HG03565 (cell line): ENCODE data around the gene MAP3K13.

Experiments
- ATAC-seq: cut with Tn5 transposase; IDR thresholded peaks from one replicate; pipeline ENCODE4 v1.9.1; 2021; ENCODE audit warnings: mild to moderate bottlenecking, moderate library complexity; ENCODE audit not compliant: unreplicated experiment

Gene MAP3K13

GRCh38 chr3:185362850-185363661, at the start of gene MAP3K13:
Gene MAP3K13 (plus strand): TSS chr3:185363136. CDS start chr3:185428582, 65,446 bp downstream.
- peak; percentile 94 for ATAC-seq

- ATAC-seq, result no peak
These were observed 49.2 kb upstream of the MAP3K13 start for GRCh38 chr3:185313693-185314246.

DNA sequence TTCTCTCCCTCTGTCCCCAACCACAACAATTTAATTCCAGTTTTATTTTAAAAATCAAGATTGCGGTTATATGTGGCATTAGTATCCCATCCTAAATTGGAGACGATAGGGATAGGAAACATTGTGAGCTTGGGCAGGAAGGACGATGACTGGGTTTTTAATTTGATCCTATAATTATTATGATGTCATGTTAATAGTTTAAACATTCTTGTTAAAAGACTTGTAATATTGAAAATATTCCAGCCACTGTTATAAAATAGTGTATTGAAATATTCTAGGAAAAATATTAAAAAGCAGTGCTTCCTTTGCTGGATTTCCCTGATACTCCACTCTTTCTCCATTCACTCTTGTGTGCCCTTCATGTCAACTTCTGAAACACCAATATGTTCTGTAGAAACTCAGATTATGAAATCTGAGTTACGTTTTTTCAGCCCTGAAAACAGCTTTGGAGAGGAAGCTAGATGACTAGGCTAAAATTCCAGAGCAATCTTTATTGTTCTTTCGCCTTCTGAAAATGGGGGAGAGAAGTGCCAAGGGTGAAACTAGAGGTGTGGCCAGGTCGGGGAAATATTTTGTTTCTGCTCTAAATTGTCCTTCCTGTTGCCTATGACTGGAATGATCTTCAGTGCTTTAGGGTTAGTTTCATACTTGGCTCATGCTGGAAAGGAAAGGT, 46.1 kb upstream of the MAP3K13 start:
- ATAC-seq, result no peak

DNA sequence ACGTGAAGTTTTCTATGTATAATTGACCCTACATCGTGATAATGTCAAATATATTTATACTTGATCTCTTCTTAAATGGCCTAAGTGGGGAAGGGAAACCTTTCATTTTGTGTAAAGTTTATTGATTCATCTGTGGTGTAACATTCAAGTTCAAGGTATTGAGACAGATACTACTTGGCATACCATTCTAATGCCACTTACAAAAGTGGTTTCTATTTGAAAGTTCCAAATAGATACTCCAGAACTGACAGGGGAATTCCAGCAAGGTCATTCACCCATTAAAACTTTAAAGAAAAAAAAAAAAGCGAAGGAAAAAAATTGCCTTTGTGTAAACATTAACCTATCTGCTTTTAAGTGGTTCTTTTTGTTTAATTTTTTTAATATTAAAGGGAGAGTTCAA, 45.3 kb upstream of the MAP3K13 start:
- no peak for ATAC-seq

GRCh38 chr3:185318141-185318540, 44.8 kb upstream of the MAP3K13 start:
- no peak for ATAC-seq

DNA sequence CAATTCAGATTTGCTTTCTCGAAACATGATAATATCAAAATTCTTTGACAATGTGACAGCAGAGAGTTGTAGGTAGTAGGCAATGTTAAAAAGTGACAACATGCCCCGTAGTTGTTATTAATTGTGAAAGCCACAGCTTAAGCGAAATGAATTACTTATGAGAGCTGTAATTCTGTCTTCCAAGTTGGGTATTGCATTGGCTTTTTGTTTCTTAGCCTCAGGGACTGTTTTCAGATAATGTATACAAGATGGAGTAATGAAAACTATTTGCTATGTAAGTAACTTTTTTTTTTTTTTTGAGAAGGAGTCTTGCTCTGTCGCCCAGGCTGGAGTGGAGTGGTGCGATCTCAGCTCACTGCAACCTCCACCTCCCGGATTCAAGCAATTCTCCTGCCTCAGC, 43.1 kb upstream of the MAP3K13 start:
- ATAC-seq, result no peak

DNA sequence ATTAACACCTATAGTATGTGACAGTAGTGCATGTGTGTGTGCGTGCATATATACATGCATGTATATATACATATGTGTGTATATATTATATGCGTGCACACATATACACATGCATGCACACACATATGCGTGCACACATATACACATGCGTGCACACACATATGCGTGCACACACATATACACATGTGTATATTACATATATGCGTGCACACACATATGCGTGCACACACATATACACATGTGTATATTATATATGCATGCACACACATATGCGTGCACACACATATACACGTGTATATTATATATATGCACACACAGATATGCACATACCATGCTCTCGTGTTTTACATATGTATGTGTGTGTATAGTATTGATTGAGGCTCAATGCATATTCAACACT, 42.0 kb upstream of the MAP3K13 start:
- ATAC-seq, result no peak

DNA sequence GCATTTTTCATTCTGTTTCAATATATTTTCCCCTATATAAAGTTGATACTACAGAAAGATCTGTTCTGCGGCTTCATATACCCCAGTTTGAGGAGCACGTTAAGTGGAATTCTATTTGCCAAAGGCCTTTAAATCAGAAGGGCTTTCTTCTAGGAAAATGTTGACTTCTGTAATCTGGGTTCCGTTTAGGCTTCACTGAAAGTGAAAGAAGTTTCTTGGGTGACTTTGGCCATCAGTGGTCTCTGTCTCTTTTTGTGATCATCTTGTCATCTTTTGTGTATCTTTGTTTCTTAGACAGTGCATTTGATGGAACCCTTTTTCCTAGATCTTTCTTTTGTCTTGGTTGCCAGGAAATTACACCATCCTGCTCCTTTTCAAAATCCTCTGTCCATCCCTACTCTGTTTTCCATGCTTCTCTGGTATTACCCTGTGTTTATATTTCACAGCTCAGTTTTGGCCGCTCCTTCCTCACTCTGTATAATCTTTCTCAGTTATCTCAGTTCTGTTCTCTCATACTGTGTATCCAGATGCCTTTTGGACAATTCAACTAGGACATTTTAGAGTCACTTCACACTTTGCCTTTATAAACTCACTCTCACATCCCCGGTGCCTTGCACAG, 40.7 kb upstream of the MAP3K13 start:
- ATAC-seq, result no peak

- no peak for ATAC-seq
These were observed 36.8 kb upstream of the MAP3K13 start for GRCh38 chr3:185325946-185326791.

- no peak for ATAC-seq
These were observed 35.9 kb upstream of the MAP3K13 start for GRCh38 chr3:185327062-185327461.

DNA sequence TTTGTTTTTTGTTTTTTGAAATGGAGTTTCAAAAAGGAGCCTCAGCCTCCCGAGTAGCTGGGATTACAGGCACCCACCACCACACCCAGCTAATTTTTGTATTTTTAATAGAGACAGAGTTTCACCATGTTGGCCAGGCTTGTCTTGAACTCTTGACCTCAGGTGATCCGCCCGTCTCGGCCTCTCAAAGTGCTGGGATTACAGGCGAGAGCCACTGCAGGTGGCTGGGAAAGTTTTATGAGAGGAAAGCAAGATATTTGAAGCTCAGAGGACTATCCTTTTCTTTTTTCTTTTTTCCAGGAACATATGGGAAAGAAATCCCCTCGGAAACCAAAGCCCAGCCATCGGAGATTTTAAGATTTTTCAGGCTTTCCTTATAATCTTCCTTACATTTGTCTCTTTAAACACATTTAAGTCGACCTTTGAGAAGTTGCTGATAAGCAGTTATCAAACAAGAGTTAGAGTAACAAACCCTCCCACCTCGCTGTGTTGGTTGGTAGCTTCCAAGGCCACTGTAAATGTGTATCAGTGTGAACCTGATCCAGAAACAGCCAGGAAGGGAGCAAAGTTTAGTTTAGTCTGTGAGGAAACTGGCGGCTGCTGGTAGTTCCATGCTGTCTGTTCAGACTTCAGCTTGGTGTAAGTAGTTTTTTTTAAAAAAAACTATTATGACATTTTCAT, 34.5 kb upstream of the MAP3K13 start:
- no peak for ATAC-seq

- ATAC-seq, result no peak
These were observed 32.7 kb upstream of the MAP3K13 start for GRCh38 chr3:185330238-185330637.

GRCh38 chr3:185330644-185331043, 32.3 kb upstream of the MAP3K13 start:
- ATAC-seq, result no peak

DNA sequence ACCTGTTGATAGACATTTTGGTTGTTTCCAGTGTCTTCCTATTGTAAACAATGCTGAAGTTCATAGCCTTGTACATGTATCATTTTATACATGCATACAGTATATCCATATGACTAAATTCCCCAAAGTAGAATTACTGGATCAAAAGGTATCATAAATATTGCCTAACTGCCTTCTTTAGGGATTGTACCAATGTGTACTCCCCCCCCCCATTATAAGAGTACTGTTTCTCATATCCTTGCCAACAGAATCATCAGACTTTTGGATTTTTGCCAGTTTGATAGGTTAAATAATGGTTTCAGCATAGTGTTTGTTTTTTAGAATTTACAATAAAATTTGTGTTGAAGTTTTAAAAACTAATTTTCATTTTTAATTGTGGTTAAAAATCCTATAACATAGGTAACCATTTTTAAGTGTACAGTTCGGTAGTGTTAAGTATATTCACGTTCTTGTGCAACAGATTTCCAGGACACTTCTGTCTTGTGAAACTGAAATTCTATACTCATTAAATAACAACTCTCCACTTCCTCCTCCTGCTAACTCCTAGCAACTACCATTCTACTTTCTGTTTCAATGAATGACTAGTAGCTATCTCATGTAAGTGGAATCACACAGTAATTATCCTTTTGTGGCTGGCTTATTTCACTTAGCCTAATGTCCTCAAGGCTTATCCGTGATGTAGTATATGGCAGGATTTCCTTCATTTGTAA, 30.8 kb upstream of the MAP3K13 start:
- ATAC-seq, result peak; percentile 98

GRCh38 chr3:185335799-185336198, 27.1 kb upstream of the MAP3K13 start:
- no peak for ATAC-seq

DNA sequence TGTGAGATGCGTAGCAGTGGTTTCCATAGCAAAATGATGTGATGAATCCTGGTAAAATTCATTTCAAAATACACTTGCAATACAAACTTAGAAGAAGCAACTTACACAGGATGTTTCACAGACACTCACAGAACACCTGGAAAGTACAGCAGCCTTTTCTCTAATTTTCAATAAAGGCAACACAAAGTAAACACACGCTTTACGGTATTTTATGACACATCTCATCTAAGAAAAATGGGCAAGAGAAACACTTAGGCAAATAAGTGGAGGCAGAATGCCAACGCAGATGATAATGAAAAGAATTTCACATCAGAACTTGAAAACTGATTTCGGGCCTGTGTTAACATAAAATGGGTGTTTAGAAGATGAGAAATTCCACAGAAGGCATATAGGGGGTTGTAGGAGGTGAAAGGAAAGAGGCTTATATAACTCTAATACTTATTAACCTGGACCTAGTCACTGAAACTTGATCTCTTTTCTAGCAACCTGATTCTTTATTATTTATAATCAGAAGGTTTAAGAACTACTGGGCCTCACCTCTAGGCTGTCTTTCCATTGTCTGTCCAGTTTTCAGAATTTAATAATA, 25.6 kb upstream of the MAP3K13 start:
- no peak for ATAC-seq

DNA sequence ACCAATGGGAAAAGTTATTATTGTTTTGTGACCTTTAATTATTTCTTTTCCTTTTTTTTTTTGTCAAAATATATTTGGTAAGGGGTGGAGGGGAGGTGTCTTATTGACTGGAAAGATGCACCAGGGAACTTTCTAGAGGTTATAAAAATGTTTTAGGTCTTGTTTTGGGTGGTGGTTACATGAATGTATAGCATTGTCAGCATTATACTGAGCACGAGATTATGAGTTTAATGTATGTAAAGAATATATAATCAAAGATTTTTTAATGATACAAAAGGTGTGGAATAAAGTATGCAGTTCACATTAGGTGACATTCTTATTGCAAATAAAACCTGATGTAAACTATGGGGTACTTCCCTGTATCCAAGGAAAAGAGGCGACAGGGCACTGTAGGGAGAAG, 23.0 kb upstream of the MAP3K13 start:
- no peak for ATAC-seq

DNA sequence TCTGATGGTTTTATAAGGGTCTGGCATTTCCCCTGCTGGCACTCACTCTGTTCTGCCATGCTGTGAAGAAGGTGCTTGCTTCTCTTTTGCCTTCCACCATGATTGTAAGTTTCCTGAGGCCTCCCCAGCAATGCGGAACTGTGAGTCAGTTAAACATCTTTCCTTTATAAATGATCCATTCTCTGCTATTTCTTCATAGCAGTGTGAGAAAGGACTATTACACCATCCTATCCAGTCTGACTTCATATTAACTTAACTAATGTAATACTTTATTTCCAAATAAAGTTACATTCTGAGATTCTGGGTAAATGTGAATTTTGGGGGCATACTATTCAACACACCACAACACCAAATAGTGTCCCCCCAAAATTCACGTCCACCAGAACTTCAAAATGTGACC, 22.2 kb upstream of the MAP3K13 start:
- no peak for ATAC-seq
